ENCODE measurements around the gene KCNIP4. TPM values are rescaled to one million over a fixed set of nuclear protein-coding genes. Genes with fewer than 3 reads are reported as not detected.

Gene KCNIP4
- polyA plus RNA-seq, 3 donors, result 0.09 to 0.25 TPM; not detected in 1

GRCh38 chr4:20832826-20833225, 1115.7 kb downstream of the KCNIP4 start:
- no peak overlapping the region for H3K9ac ChIP-seq (ENCODE audit: insufficient read depth, low read length, poor library complexity, severe bottlenecking)
- Mint-ChIP-seq H3K9me3 (peaks cover 0 to 7% (median 2%) of the 10 kb centered on the region in 7 donors), H3K36me3 (no peaks in the 10 kb centered on the region), H3K4me3 (no peak overlapping the region), H3K27me3 (ENCODE audit: low read depth in 3 of 3) (peaks cover 0 to 1% (median 0%) of the 10 kb centered on the region in 3 donors), H3K27ac (no peak overlapping the region), H3K4me1 (no peaks in the 10 kb centered on the region)
- no peaks in the 10 kb centered on the region for H3K27me3 ChIP-seq (ENCODE audit: control insufficient read depth in 2 of 2, insufficient read depth in 2 of 2, low read length in 2 of 2)
- no peaks in the 10 kb centered on the region for H3K4me1 ChIP-seq (ENCODE audit: control insufficient read depth in 1 of 2, insufficient read depth in 2 of 2, low read length in 2 of 2)
- no peaks in the 10 kb centered on the region for H3K9me3 ChIP-seq (replicated peaks in 1 of 2; ENCODE audit: control insufficient read depth in 1 of 2, insufficient read depth in 1 of 2, low read length in 2 of 2)
- intact Hi-C loops (cut with micrococcal nuclease), result no loop called here
- no peaks in the 10 kb centered on the region for H4K20me1 ChIP-seq (ENCODE audit: insufficient read depth, low read length)
- WGBS (ENCODE audit: insufficient coverage), result no CpG with 5 or more reads among the region's 3 CpGs
- DNase-seq, result no peak
- no peaks in the 10 kb centered on the region for H3K36me3 ChIP-seq (replicated peaks in 1 of 2; ENCODE audit: control insufficient read depth in 1 of 2, insufficient read depth in 2 of 2, low read length in 2 of 2)
- H3K79me2 ChIP-seq (ENCODE audit: insufficient read depth, low read length), result no peaks in the 10 kb centered on the region
- no peak overlapping the region for H2AFZ ChIP-seq (ENCODE audit: insufficient read depth, low read depth, low read length, poor library complexity, severe bottlenecking)
- no peak overlapping the region for H3K4me2 ChIP-seq (replicated peaks; ENCODE audit: extremely low read depth, low read length, poor library complexity, severe bottlenecking)
- H3K4me3 ChIP-seq (replicated peaks in 1 of 3; ENCODE audit: low read depth in 2 of 3, low read length in 3 of 3), result no peak overlapping the region
- no peak for TF ChIP-seq CTCF (IDR thresholded peaks at IDR 0.05)
- no peak overlapping the region for H3K27ac ChIP-seq (ENCODE audit: low read depth in 1 of 2, low read length in 2 of 2)

- Histone ChIP-seq H3K36me3 (replicated peaks in 1 of 2; ENCODE audit: control insufficient read depth in 1 of 2, insufficient read depth in 2 of 2, low read length in 2 of 2) (no peaks in the 10 kb centered on the region), H3K9ac (ENCODE audit: insufficient read depth, low read length, poor library complexity, severe bottlenecking) (no peak overlapping the region), H3K27ac (ENCODE audit: low read depth in 1 of 2, low read length in 2 of 2) (no peak overlapping the region), H3K4me1 (ENCODE audit: control insufficient read depth in 1 of 2, insufficient read depth in 2 of 2, low read length in 2 of 2) (no peaks in the 10 kb centered on the region), H3K4me3 (replicated peaks in 1 of 3; ENCODE audit: low read depth in 2 of 3, low read length in 3 of 3) (no peak overlapping the region), H4K20me1 (ENCODE audit: insufficient read depth, low read length) (no peaks in the 10 kb centered on the region), H2AFZ (ENCODE audit: insufficient read depth, low read depth, low read length, poor library complexity, severe bottlenecking) (no peak overlapping the region), H3K79me2 (ENCODE audit: insufficient read depth, low read length) (no peaks in the 10 kb centered on the region), H3K4me2 (replicated peaks; ENCODE audit: extremely low read depth, low read length, poor library complexity, severe bottlenecking) (no peak overlapping the region), H3K9me3 (replicated peaks in 1 of 2; ENCODE audit: control insufficient read depth in 1 of 2, insufficient read depth in 1 of 2, low read length in 2 of 2) (no peaks in the 10 kb centered on the region), H3K27me3 (ENCODE audit: control insufficient read depth in 2 of 2, insufficient read depth in 2 of 2, low read length in 2 of 2) (no peaks in the 10 kb centered on the region)
- Mint-ChIP-seq H3K9me3 (peaks cover 0 to 7% (median 0%) of the 10 kb centered on the region in 7 donors), H3K27me3 (ENCODE audit: low read depth in 3 of 3) (peaks cover 0 to 1% (median 0%) of the 10 kb centered on the region in 3 donors), H3K36me3 (no peaks in the 10 kb centered on the region), H3K27ac (no peak overlapping the region), H3K4me3 (no peak overlapping the region), H3K4me1 (no peaks in the 10 kb centered on the region)
- no peak for DNase-seq
- TF ChIP-seq CTCF (IDR thresholded peaks at IDR 0.05), result no peak
- no CpG with 5 or more reads among the region's 1 CpG for WGBS (ENCODE audit: insufficient coverage)
- intact Hi-C loops (cut with micrococcal nuclease), result no loop called here
Measured at GRCh38 chr4:20831746-20832145, 1116.8 kb downstream of the KCNIP4 start.

Measured in CD14-positive monocyte (primary cell).